Thoracic aorta (tissue), 2 donors: Measurements from ENCODE around the gene GPR37L1. TPM values are rescaled to one million over a fixed set of nuclear protein-coding genes. Genes with fewer than 3 reads are reported as not detected.
"Not testable (repeated sequence)": the region's sequence is repeated elsewhere in the genome, so short reads cannot be mapped to it uniquely, and the experiment has no call there.

Source experiments
- ATAC-seq: fragments of 150-250 bp; one replicate; pipeline ENCODE4 v1.8.0; 2017; ENCODE audit warnings: low read depth; ENCODE audit not compliant: insufficient number of reproducible peaks, low FRiP score
- DNase-seq: peaks from one replicate; pipeline ENCODE4 v3.0.0-alpha.2; 2020; ENCODE audit warnings: low spot score
- H3K27ac ChIP-seq, 2 donors: fragments of 200-600 bp; sonication (generic); 1 replicate in 1 of 2; 2 replicates in 1 of 2; pipeline ENCODE4 v1.5.1; 2016; ENCODE audit warnings: mild to moderate bottlenecking in 2 of 2, moderate library complexity in 2 of 2
- H3K27me3 ChIP-seq: fragments of 200-600 bp; sonication (generic); replicated peaks from 2 replicates; pipeline ENCODE4 v1.6.0; 2016; ENCODE audit warnings: mild to moderate bottlenecking; ENCODE audit not compliant: insufficient read depth
- H3K36me3 ChIP-seq: fragments of 200-600 bp; sonication (generic); one replicate; pipeline ENCODE4 v1.5.1; 2016
- H3K4me1 ChIP-seq, 2 donors: fragments of 200-600 bp; sonication (generic); 1 replicate in 1 of 2; 2 replicates in 1 of 2; pipeline versions ENCODE4 v1.5.1 to v1.6.0; 2016; ENCODE audit warnings: low read depth in 2 of 2, mild to moderate bottlenecking in 1 of 2; ENCODE audit not compliant: control insufficient read depth in 1 of 2
- H3K4me3 ChIP-seq: fragments of 200-600 bp; sonication (generic); 2 replicates; pipeline ENCODE4 v1.5.1; 2016; ENCODE audit warnings: mild to moderate bottlenecking
- H3K9me3 ChIP-seq: fragments of 200-600 bp; sonication (generic); 2 replicates; pipeline ENCODE4 v1.5.1; 2016
- total RNA-seq, 2 donors: library from RNA; depleted of rRNA; stranded (reverse); fragments of >200 nt; gene quantifications; one replicate each; pipeline versions ENCODE4 v1.1.0 to v1.2.3, GENCODE V29; 2016
- TF ChIP-seq, protein P1 (sequence below): fragments of 200-600 bp; sonication (generic); IDR thresholded peaks from one replicate; pipeline ENCODE4 v1.5.1; 2019; ENCODE audit warnings: antibody characterized with exemption

The GPR37L1 gene
- total RNA-seq, 2 donors from 2014 or later = not detected

DNA sequence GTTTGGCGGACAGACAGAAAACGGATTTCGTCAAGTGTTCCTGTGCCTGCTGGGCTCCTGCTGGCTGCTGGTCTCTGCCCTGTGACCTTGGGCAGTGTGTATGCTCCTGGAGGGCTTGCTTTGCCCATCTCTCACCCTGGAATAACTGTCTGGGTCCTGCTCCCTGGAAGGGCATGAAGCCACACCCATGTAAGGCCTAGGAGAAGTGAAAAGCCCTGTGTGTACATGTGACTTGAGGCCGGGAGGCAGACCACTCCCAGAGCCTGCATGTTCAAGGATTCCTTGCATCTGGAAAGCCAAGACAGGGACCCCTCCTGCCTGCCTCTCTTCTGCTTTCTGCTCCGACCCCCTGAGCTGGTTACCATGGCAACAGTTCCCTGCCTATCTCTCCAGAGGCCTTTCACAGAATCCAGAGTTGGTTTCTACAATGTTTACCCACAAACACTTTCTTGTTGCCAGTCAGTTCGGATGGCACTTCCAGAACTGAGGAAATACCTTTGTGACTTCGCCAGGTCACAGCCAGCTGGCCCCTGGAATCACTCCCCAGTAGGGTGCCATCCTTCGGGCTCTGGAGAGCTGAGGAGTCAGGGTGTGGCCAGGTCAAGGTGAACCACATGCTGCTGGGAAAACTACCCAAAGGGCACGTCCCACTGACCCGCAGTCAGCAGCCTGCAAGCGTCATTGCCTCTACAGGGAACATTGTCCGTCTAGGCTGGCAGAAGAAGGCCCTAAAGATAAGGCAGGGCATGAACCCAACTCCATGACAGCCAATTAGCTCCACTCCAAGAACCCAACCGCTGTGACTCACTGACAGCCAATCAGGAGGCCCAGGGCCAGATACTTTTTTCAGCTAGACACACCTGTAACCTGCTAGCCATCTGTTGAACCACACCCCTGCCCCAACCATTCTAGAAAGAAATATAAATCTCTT is 14.7 kb upstream of the GPR37L1 start:
- no peaks in the 10 kb centered on the region for H3K36me3 ChIP-seq
- TF ChIP-seq, protein P1, sequence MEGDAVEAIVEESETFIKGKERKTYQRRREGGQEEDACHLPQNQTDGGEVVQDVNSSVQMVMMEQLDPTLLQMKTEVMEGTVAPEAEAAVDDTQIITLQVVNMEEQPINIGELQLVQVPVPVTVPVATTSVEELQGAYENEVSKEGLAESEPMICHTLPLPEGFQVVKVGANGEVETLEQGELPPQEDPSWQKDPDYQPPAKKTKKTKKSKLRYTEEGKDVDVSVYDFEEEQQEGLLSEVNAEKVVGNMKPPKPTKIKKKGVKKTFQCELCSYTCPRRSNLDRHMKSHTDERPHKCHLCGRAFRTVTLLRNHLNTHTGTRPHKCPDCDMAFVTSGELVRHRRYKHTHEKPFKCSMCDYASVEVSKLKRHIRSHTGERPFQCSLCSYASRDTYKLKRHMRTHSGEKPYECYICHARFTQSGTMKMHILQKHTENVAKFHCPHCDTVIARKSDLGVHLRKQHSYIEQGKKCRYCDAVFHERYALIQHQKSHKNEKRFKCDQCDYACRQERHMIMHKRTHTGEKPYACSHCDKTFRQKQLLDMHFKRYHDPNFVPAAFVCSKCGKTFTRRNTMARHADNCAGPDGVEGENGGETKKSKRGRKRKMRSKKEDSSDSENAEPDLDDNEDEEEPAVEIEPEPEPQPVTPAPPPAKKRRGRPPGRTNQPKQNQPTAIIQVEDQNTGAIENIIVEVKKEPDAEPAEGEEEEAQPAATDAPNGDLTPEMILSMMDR = no peak
- H3K4me1 ChIP-seq = peaks cover 0 to 8% of the 10 kb centered on the region in 2 donors
- ATAC-seq (no peak), DNase-seq (no peak)
- no peak overlapping the region for H3K27ac ChIP-seq
- H3K27me3 ChIP-seq = no peaks in the 10 kb centered on the region
- H3K4me3 ChIP-seq = no peak overlapping the region
- H3K9me3 ChIP-seq = no peaks in the 10 kb centered on the region

DNA sequence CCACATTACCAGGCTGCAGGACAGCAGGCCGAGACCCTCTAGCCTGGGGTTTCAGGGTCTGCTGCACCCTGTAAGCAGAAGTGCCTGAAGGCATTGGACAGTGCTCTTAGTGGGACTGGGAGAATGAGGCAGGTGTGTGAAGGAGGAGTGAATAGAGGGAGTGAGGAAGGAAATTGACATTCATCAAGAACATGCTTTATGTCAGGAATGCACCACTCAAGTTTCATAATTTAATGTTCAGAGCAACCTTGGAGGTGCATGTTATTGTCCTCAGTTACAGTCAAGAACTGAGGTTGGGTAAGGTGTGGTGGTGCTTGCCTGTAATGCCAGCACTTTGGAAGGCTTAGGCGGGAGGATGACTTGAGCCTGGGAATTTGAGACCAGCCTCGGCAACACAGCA is 11.7 kb upstream of the GPR37L1 start:
- Histone ChIP-seq H3K36me3 (no peaks in the 10 kb centered on the region), H3K4me1 (peaks cover 0 to 21% of the 10 kb centered on the region in 2 donors), H3K9me3 (no peaks in the 10 kb centered on the region), H3K4me3 (no peak overlapping the region), H3K27ac (no peak overlapping the region), H3K27me3 (no peaks in the 10 kb centered on the region)
- TF ChIP-seq, protein P1 = no peak
- DNase-seq (no peak), ATAC-seq (no peak)

DNA sequence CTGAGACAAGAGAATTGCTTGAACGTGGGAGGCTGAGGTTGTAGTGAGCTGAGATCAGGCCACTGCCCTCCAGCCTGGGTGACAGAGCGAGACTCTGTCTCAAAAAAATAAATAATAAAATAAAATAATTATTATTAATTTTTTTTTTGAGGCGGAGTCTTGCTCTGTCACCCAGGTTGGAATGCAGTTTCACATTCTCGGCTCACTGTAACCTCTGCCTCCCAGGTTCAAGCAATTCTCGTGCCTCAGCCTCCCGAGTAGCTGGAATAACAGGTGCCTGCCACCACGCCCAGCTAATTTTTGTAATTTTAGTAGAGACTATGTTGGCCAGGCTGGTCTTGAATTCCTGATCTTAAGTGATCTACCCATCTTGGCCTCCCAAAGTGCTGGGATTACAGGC is 11.1 kb upstream of the GPR37L1 start:
- not testable (repeated sequence) for DNase-seq, H3K36me3 ChIP-seq, H3K27ac ChIP-seq, ATAC-seq, H3K4me3 ChIP-seq, H3K9me3 ChIP-seq, H3K27me3 ChIP-seq
- H3K4me1 ChIP-seq = peaks cover 0 to 21% of the 10 kb centered on the region in 2 donors

DNA sequence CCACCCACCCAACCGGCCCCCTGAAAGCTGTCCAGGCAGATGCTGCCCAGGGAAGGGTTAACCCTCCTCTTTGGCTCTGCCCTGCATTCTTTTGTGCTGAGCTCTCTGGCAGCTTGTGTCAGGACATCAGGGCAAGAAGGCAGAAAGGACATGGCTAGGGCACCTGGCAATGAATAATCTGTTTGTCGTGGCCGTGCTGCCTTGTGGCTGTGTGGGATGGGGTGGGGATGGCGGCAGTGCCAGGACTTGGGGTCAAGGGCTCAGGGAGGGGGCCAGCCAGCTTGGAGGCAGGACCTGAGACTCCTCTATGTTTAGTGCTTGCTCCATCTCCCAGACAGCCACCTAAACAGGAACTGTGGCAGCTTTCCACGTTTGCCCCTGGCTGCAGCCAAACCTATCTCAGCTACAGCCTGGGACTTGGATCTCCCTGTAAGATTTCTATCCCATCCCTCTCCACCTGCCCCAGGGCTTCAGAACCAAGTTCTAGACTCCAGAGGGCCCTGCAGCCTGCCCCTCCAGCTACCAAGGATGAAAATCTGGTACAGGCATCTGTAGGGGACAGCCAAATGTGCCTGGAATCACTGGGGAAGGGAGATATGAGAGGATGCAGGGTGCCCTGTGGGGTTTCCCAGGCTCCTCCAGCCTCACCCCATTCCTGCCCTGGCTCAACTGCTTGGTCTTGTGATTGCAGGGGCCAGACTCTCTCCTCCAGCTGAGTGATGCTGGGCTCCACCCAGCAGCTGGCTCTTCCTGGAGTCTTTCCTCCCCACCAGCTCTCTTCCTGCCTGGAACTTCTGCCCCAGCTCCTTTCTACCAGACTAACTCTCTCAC is 9.6 kb upstream of the GPR37L1 start:
- TF ChIP-seq, protein P1 = no peak
- DNase-seq (no peak), ATAC-seq (no peak)
- Histone ChIP-seq H3K9me3 (no peaks in the 10 kb centered on the region), H3K4me1 (peaks cover 0 to 16% of the 10 kb centered on the region in 2 donors), H3K4me3 (peak overlapping the region; percentile 23), H3K27ac (peak overlapping the region; percentile 37 to 38), H3K27me3 (no peaks in the 10 kb centered on the region), H3K36me3 (no peaks in the 10 kb centered on the region)

DNA sequence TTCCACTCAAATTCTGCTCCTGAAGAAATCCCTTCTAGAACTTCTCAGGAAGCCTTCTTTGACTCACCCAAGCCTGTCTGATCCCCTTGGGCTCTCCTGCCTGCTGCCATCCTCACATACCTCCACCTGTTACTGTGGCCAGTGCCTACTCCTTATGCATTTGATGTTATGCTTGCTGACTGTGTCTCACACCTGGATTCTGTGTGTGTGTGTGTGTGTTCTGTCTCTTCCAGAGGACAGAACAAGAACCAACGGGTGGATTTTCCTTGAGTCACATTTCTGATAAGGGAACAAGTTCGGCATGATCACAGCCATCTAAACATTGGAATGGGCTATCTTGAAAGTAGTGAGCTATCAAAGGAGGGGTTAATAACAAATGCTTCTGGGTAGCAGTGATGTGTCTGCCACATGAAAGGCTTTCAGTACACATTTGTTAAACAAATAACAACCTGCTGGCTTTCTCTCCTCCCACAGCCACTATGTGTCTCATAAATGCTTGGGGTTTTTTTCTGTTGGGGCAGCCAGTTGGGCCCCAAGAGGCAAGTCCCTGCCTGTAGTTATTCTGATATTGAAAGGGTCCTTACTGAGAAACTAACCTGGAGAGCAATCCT is 8.9 kb upstream of the GPR37L1 start:
- Histone ChIP-seq H3K27me3 (no peaks in the 10 kb centered on the region), H3K4me3 (no peak overlapping the region), H3K9me3 (no peaks in the 10 kb centered on the region), H3K4me1 (peaks cover 0 to 16% of the 10 kb centered on the region in 2 donors), H3K36me3 (no peaks in the 10 kb centered on the region), H3K27ac (peak overlapping the region in 1 of 2 donors; percentile 38)
- no peak for DNase-seq
- TF ChIP-seq, protein P1 = no peak
- no peak for ATAC-seq
